Kidney capillary endothelial cell (primary cell): ENCODE data around the gene ZNF184.

ENCODE experiments used
- DNase-seq: peaks from one replicate; pipeline ENCODE4 v3.0.0-alpha.2; 2018; ENCODE audit warnings: low spot score

The ZNF184 gene

GRCh38 chr6:27479319-27480182, 6.6 kb upstream of the ZNF184 start:
- DNase-seq = peak; percentile 81

DNA sequence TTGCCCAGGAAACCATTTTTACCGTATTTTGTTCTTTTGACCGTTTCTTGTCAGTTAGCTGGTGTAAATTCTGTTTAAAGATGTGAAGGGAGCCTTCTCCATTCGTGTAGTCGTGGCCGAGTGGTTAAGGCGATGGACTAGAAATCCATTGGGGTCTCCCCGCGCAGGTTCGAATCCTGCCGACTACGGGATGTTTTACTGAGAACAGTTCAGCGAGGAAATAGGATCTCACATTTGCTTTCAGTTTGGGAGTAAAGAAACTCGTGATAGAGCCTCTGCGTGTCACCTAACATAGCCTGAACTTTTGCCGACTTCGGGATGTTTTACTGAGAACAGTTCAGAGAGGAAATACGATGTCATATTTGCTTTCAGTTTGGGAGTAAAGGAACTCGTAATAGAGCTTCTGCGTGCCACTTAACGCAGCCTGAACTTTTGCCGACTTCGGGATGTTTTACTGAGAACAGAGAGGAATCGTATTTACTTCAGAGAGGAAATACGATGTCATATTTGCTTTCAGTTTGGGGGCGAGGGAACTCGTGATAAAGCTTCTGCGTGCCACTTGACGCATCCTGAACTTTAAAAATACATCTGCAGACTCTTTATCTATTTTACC, 5.9 kb upstream of the ZNF184 start:
- peak; percentile 84 for DNase-seq

GRCh38 chr6:27478141-27478705, 5.3 kb upstream of the ZNF184 start:
- DNase-seq = no peak

GRCh38 chr6:27477318-27478013, 4.6 kb upstream of the ZNF184 start:
- no peak for DNase-seq

DNA sequence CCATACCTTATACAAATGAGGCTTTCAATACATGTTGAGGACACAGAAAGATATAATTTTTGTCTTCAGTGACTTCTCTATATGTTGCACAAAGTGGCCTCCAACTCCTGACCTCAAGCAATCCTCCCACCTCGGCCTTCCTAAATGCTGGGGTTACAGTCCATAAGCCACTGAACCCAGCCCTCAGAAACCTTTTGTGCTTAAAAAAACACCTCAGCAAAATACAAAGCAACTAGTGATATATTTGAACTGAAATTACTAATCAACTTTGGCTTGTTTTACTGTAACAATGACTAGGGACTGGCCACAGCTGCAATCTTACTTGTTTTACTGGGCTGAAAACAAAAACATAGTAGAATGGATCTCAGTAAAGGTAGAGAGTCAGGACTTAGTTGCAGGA, 3.2 kb upstream of the ZNF184 start:
- no peak for DNase-seq

GRCh38 chr6:27474672-27475071, 1.8 kb upstream of the ZNF184 start:
- no peak for DNase-seq

- no peak for DNase-seq
Observed at GRCh38 chr6:27474172-27474465, 1.2 kb upstream of the ZNF184 start.

- peak; percentile 25 for DNase-seq
Observed at GRCh38 chr6:27472182-27472616, 706 bp downstream of the ZNF184 start.

GRCh38 chr6:27471365-27472115, 1.4 kb downstream of the ZNF184 start:
- DNase-seq = peak; percentile 3

- DNase-seq = no peak
Observed at GRCh38 chr6:27470023-27470422, 2.9 kb downstream of the ZNF184 start.

DNA sequence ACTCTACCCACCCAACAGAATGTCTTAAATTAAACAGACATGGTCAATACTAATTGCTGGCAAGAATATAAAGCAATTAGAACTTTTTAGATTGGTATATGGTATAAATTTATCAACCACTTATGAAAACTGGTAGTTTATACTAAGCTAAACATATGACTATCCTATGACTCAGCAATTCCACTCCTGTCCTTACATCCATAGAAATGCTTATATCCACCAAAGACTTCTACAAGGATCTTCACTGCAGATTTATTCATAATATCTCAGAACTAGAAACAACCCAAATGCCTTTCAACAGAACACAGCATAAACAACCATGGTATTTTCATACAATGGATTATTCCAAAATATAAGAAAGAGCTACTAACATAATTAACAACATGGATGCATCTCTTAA, 4.6 kb downstream of the ZNF184 start:
- DNase-seq = no peak

- DNase-seq = no peak
Observed at GRCh38 chr6:27452496-27452897, 20.4 kb downstream of the ZNF184 start.

DNA sequence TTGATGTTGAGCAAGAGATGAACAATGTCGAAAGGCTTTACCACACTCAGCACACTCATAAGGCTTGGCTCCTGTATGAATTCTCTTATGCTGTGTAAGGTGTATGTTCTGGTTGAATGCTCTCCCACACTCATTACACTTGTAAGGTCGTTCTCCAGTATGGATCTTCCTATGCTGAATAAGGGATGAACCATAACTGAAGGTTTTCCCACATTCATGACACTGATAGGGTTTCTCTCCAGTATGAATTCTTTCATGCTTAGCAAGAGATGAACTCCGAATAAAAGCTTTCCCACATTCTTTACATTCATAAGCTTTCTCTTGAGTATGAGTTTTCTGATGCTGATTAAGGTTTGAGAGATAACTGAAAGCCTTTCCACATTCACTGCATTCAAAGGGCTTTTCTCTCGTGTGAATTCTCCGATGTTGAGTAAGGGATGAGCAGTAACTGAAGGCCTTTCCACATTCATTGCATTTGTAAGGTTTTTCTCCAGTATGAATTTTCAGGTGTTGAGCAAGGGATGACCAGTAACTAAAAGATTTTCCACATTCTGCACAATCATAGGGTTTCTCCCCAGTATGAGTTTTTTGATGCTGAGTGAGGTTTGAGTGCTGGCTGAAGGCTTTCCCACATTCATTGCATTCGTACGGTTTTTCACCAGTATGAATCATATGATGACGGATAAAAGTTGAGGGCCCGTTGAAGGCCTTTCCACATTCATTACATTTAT, 21.1 kb downstream of the ZNF184 start:
- DNase-seq = no peak

GRCh38 chr6:27448456-27448855, 24.4 kb downstream of the ZNF184 start:
- DNase-seq = no peak

DNA sequence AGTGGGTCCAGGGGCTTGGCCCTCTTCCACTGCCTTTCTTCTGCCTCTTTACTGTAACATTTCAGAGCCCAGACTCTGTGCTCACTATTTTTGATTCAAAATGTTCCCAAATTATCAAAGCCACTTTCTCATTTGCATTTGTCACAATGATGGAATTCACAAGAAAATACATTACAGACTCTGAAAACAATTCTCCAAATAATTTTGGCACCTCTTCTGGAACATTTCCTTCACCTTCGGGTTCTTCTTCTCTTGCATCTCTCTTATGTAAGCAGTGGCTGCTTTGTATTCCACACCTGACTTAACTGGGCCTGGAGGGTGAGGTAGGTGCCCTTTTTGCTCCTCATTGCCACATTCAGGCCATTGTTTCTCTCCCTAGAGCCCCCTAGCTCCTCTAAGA, 30.0 kb downstream of the ZNF184 start:
- no peak for DNase-seq

- DNase-seq = no peak
Observed at GRCh38 chr6:27441001-27441400, 31.9 kb downstream of the ZNF184 start.

DNA sequence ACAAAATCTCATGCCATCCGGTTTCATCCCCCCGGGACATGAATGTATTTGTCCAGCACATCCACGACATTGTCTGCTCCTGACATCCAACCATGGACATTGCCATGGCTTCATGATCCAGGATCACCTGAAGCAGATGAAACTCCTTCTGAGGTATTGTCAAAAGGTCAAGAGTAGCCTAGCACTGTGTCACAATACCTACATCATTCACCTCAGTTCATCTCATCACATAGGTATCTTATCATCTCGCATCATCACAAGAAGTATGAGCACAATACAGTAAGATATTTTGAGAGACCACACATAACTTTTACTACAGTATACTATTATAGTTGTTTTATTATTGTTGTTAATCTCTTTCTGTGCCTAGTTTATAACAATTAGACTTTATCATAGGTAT, 33.5 kb downstream of the ZNF184 start:
- DNase-seq = no peak

- DNase-seq = no peak
Observed at GRCh38 chr6:27433714-27434113, 39.2 kb downstream of the ZNF184 start.

GRCh38 chr6:27428966-27429365, 43.9 kb downstream of the ZNF184 start:
- DNase-seq = no peak

DNA sequence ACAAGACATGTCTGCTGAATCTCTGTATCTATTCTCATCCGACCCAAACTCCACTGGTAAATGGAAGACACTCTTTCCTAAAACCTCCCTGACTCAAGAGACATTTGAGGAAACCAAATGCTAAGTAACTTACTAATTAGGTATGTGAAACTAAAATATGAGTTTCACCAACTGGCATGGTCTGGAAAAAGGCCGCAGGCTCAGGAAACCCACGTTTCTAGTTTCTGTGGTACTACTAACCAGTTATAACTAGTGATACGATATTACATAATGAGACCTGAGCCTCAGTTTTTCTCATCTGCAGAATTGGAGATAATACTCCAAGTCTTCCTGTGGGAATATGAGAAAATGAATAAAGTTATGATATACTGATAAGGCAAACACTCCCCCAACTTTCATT, 44.4 kb downstream of the ZNF184 start:
- DNase-seq = no peak

GRCh38 chr6:27426045-27426620, 46.8 kb downstream of the ZNF184 start:
- DNase-seq = no peak
